Measurements from ENCODE around the gene THSD7B.
"Not testable (repeated sequence)": the region's sequence is repeated elsewhere in the genome, so short reads cannot be mapped to it uniquely, and the experiment has no call there.

THSD7B gene

DNA sequence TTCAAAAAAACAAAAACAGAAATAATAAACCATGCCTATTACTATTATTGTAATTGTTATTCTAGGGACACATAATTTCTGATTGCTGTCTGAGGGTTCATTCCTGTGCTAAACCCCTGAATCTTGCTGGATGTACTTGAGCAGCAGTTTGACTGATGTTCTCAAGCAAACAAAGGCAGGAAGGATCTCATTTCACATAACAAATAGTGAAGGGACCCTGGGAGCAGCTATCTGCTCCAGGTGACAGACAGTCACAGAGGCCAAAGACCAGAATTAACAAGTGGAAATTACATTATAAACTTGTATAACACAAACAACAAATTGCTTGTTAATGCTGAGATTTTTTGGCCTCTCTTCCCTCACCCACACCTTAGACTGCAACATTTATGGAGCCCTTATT is 284.2 kb downstream of the THSD7B start:
- no peak for DNase-seq (ENCODE audit: low read depth)

- peak; percentile 0 for DNase-seq (ENCODE audit: low read depth)
Observed at GRCh38 chr2:137050949-137051348, 285.6 kb downstream of the THSD7B start.

DNA sequence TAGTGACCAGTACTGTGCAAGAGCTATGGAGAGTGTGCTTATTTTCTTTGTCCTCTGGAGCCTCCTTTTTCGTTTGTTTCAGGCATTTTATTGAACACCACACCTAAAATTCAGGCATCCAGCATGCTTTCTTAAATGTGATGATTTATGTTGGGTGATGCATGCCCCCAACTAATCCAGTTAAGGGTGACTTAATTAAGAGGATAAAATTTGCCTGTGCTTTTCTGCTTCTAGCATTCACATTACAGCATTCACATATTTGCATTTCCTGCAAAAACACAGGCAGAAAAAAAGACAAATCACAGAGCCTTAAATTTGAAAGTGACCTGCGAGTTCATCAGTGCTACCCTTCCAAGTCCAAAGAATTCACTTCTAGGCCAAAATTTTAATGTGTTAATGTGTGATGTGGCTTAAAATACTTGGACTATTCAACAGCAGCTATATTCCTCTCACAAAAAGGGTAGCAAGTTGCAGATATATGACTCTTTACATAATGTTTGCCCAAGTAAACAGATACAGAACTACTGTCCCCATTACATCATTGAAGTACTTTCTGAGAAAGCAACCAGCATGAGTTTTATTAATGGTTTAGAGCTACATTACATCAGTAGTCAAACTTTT is 286.5 kb downstream of the THSD7B start:
- no peak for DNase-seq (ENCODE audit: low read depth)

DNA sequence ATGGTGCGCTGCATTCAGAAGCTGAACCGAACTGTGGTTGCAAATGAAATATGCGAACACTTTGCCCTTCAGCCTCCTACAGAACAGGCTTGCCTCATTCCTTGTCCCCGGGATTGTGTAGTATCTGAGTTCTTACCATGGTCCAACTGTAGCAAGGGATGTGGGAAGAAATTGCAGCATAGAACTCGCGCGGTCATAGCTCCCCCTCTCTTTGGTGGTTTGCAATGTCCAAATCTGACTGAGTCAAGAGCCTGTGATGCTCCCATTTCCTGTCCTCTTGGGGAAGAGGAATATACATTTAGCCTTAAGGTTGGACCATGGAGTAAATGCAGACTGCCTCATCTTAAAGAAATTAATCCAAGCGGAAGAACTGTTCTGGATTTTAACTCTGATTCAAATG is 291.4 kb downstream of the THSD7B start:
- DNase-seq (ENCODE audit: low read depth), result no peak

DNA sequence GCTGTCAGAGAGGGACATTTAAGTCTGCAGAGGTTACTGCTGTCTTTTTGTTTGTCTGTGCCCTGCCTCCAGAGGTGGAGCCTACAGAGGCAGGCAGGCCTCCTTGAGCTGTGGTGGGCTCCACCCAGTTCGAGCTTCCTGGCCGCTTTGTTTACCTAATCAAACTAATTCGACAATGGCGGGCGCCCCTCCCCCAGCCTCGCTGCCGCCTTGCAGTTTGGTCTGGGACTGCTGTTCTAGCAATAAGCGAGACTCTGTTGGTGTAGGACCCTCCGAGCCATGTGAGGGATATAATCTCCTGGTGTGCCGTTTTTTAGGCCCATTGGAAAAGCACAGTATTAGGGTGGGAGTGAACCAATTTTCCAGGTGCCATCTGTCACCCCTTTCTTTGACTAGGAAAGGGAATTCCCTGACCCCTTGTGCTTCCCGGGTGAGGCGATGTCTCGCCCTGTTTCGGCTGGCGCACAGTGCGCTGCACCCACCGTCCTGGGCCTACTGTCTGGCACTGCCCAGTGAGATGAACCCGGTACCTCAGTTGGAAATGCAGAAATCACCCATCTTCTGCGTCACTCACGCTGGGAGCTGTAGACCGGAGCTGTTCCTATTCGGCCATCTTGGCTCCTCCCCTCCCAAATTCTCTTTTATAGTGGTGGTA is 310.9 kb downstream of the THSD7B start:
- DNase-seq (ENCODE audit: low read depth), result not testable (repeated sequence)

DNA sequence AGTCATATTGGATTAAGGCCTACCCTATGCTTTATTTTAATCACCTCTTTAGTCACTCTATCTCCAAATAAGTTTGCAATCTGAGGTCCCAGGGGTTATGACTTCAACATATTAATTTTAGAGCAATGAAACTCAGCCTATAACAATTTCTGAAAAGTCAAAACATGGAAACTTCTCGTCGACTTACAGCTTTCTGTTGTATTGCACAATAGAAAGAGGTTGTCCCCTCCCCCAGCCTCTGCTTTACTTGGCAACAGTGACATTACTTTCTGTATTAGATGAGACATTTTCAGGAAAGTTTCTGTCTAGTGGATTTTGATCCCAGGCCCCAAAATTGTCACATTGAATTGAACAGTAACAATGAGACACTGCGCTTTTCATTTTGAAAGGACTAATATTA is 326.4 kb downstream of the THSD7B start:
- DNase-seq (ENCODE audit: low read depth), result no peak

DNA sequence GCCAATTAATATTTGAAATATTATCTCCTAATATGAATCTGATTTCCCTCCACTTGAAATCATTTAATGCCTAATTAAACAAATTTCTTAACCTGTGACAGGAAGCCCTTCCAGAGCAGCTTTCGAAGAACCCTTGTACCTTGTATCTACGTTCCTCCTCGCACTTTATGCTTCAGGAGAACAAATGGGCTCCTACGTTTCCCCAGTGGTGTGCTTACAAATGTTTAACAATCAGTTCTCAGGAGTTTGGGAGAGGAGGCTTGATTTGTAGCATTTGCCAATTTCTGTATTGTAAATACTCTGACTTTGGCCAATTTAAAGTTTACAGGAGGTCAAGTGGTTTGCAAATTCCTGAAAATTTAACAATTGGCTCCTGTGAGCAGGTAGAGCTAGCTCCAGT is 327.8 kb downstream of the THSD7B start:
- DNase-seq (ENCODE audit: low read depth), result no peak

DNA sequence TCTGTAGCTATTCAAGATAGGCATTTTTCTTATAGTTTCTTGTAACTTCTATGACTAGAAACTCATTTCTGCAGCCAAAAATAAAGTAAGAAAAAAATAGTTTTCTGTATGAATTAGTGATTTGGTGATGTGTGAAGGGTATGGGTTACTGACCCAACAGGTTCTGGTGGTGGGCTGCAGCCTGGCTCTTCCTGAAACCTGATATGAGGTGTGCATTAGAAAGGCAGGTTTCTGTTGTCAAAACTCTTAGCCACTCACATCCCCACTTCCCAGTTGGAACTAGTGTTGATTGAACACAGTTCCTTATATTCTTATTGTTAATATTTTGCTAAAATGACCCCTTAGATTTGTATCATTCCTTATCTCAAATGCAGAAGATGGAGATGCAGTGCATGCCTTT is 330.8 kb downstream of the THSD7B start:
- DNase-seq (ENCODE audit: low read depth), result no peak

DNA sequence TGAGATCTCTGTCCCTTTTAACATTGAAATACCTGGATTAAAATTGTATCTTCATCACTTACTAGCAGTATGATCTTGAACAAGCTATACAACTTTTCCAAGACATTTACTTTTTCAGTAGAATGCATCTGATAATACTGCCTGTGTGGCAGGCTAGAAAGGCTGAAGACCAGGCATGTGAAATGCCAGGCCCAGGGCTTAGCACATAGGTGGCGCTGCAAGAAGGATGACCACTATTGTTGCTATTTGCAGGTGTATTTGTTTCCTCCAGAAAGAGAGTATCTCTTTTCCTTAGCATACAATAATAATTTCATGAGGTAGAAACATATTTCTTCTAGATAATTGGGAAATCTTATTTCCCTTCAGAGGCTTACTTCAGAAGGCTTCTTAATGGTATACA is 331.3 kb downstream of the THSD7B start:
- no peak for DNase-seq (ENCODE audit: low read depth)

GRCh38 chr2:137101814-137102213 is 336.5 kb downstream of the THSD7B start:
- DNase-seq (ENCODE audit: low read depth), result not testable (repeated sequence)

DNA sequence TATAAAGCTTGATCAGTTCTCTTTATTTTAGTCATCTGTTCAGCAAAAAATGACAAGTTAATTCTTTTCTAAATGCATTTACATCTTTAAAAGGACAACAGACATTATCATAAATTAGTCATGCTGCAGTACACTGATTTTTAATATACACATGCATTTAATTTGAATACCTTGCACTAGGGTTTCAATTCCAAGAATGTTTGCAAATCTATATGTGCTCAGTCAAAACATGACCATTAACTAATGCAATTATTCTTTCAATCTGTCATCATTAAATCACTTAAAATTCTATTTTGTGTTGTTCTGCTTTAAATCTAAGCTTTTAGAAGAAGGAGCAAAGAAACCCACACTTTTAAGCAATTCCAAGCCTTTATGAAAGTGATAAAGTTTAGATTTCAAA is 342.6 kb downstream of the THSD7B start:
- DNase-seq (ENCODE audit: low read depth), result no peak

DNA sequence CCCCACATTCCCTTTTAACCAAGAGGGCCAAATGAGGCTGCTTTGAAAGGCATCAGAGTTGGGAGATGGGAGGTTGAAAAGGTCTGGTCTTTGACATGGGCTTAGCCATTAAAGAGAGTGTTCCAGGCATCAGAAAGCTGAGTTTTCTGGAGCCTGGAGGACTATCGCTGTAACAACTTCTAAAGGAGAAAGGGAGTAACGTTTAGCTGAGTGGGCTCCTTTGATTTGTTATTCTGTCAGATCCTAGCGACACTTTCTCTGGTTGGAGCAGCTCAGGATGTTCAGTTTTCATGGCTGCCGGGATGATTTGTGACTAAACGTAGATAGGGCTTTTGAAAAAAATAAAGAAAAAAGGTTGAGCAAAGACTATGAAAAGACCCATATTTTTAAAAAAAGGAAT is 346.6 kb downstream of the THSD7B start:
- DNase-seq (ENCODE audit: low read depth), result no peak

GRCh38 chr2:137115081-137115794 is 349.9 kb downstream of the THSD7B start:
- DNase-seq (ENCODE audit: low read depth), result no peak

GRCh38 chr2:137115795-137116089 is 350.4 kb downstream of the THSD7B start:
- no peak for DNase-seq (ENCODE audit: low read depth)

DNA sequence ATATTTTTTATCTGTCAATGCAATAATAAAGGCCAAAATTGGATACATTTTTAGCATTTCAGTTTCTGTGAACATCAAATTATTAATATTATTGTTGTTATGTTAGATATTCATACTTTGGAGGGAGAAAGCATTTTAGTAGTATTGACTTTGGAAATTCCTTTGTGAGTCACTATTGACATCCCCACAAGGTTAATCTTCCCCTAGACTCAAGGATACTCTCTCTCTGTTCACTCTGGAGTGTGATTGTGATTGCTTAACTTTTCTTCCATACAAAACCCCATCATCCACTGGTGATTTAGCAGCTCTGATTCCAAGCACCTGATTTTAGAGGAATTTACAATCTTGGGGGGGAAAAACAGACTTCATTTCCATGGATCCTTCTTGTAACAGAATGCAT is 352.0 kb downstream of the THSD7B start:
- DNase-seq (ENCODE audit: low read depth), result no peak

GRCh38 chr2:137118140-137118539 is 352.8 kb downstream of the THSD7B start:
- no peak for DNase-seq (ENCODE audit: low read depth)

GRCh38 chr2:137123226-137123625 is 357.9 kb downstream of the THSD7B start:
- peak; percentile 3 for DNase-seq (ENCODE audit: low read depth)

DNA sequence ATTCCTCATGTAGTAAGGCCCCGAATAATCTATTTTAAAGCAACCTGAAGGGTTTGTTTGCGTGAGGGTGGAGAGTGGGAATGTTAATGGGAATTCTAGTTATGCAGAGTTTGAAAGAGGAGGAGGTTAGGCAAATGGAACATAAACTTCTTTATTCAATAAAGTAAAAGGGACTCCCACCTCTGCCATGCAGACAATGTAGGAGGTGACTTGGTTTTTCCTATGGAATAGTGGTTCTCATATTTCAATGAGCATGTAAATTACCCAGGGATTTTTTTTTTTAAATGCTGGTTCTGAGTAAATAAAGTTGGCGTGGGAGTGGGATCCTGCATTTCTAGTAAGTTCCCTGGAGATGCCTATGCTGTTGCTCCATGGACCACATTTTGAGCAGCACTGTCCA is 367.9 kb downstream of the THSD7B start:
- DNase-seq (ENCODE audit: low read depth), result no peak

GRCh38 chr2:137138263-137138662 is 372.9 kb downstream of the THSD7B start:
- DNase-seq (ENCODE audit: low read depth), result no peak

- DNase-seq (ENCODE audit: low read depth), result peak; percentile 27
Observed at GRCh38 chr2:137151731-137152130, 386.4 kb downstream of the THSD7B start.

DNA sequence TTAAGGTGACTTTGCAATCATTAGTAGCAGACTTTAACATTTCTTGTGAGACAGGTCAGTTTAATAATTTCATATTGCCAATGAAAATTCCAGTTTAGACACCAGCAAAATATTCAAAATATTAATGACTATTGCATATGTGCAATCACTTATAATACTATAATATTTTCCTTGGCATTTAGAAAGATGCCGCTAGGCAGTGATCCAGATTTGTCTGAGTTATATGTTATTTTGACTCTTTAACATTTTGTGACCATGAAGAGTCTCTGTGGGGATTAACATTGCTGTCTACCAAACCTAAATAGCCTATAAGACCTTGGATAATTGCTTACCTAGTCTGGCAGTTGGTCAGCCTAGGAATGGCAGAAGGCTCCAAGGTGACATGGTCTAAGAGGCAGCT is 389.6 kb downstream of the THSD7B start:
- no peak for DNase-seq (ENCODE audit: low read depth)

GRCh38 chr2:137155356-137156104 is 390.2 kb downstream of the THSD7B start:
- peak; percentile 74 for DNase-seq (ENCODE audit: low read depth)
